GM03348 (cell line): ENCODE measurements around the gene LGR6.
A peak's percentile ranks its signal among the peaks of the same experiment; 100 is the strongest.

Experiments
- DNase-seq: peaks from one replicate; pipeline ENCODE4 v3.0.0; 2012; ENCODE audit warnings: low spot score

Gene LGR6

GRCh38 chr1:202200669-202201068 lies 7.1 kb downstream of the LGR6 start:
- DNase-seq = no peak

- DNase-seq = no peak
Observed at GRCh38 chr1:202201266-202201665, 7.7 kb downstream of the LGR6 start.

GRCh38 chr1:202201971-202202370 lies 8.4 kb downstream of the LGR6 start:
- DNase-seq = no peak

- no peak for DNase-seq
Observed at GRCh38 chr1:202202500-202203168, 9.0 kb downstream of the LGR6 start.

DNA sequence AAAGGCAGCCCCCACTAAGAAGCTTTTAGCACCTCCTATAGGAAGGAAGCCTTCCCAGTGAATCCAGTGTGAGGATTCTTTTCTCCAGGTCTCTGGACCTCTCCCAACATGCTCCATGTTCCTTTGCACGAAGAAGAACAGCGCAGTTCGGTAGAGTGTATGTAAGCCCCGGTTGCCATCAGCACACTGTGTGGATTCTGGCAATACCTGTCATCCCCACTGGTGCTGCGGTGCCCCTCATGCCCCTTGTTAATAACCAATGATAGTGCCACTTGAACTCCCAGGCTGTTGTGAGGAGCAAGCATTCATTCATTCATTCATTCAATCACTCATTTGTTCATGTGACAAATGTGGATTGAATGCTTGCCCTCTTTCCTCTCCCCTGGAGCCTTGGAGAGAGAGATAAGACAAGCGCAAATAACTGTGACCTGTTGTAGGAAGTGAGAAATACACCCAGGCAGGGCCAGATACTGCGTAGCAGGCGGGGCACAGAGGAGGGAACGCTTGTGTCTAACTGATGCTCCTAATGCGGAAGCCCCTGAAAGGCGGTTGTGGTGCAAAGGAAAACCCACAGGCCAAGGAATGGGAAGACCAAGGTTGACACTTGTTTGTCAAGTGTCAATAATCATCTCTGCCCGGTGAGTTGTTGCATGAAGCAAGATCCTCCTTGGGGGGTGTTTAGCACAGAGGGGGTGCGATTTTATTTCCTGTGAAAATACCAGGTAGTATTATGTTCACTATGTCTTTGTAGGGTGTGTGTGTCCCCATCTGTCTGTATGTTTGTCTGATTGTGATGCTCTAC lies 9.8 kb downstream of the LGR6 start:
- no peak for DNase-seq

DNA sequence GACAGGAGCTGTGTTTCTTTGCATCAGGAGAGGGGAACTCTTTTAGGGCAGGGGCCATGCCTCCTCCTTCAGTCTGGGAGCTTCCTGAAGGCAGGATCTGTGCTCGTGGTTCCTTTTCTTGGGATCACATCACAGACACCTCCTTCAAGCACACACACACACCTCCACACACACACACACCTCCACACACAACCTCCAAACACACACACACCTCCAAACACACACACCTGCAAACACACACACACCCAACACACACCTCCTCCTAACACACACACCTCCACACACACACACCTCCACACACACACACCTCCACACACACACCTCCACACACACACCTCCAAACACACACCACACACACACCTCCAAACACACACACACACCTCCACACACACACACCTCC lies 10.5 kb downstream of the LGR6 start:
- DNase-seq = no peak

- DNase-seq = no peak
Observed at GRCh38 chr1:202205523-202206190, 12.1 kb downstream of the LGR6 start.

DNA sequence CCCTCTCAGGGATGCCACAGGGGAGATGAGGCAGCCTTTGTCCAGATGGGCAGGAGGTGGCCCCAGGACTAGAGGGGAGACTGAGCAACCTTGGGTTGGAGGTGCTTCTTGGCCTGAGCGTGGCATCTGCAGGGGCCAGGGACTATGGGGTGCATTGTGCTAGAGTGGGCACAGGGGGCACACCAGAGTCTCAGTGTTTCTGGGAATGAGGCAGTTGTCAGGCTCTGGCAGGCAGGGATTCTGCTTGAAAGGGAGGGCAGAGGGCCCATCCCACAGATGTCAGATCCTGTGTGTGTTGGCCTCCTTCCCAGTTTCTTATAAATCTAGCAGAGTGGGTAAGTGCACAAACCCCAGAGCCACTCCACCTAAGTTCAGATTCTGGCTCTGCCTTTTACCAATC lies 13.7 kb downstream of the LGR6 start:
- DNase-seq = peak; percentile 51

DNA sequence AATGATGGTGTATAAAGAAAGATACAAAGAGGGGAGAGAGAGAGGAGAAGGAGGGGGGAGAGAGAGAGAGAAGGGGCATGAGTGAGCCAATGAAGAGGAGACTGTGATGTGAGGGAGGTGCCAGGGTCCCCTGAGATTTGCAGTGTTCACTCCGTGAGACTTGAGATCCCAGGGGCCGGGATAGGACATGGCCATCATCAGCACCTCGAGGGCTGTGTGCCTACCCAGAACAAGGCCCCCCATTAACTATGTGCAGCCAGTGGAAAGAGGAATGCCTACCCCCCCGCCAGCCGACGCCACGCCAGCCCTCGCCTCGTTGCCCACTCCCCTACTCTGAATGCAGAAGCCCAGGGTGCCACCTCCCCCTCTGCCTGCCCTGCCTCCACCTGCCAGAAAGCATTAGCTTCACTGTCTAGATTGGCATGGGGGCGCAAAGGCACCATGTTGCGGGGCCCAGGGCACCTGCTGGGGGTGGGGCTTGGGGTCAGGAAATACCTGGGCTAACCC lies 14.8 kb downstream of the LGR6 start:
- no peak for DNase-seq

GRCh38 chr1:202210385-202210784 lies 16.8 kb downstream of the LGR6 start:
- no peak for DNase-seq

DNA sequence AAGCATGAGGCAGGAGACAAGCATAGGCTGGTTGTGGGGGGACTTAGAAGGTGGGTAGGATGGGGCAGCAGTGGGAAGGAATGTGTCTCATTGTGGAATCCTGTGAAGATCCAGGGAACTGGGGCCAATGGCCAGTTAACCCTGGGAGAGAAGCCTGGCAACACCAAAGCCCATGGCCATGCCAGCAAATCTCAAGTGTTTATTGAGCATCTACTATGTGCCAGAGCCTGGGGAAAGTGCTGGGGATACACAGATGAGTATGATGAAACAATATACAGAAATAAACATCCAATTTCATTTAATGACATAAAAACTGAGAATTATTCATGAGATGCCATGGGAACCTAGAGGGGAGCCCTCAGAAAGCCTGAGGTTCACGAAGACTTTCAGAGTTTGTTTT lies 17.4 kb downstream of the LGR6 start:
- no peak for DNase-seq

GRCh38 chr1:202212787-202213186 lies 19.2 kb downstream of the LGR6 start:
- no peak for DNase-seq

DNA sequence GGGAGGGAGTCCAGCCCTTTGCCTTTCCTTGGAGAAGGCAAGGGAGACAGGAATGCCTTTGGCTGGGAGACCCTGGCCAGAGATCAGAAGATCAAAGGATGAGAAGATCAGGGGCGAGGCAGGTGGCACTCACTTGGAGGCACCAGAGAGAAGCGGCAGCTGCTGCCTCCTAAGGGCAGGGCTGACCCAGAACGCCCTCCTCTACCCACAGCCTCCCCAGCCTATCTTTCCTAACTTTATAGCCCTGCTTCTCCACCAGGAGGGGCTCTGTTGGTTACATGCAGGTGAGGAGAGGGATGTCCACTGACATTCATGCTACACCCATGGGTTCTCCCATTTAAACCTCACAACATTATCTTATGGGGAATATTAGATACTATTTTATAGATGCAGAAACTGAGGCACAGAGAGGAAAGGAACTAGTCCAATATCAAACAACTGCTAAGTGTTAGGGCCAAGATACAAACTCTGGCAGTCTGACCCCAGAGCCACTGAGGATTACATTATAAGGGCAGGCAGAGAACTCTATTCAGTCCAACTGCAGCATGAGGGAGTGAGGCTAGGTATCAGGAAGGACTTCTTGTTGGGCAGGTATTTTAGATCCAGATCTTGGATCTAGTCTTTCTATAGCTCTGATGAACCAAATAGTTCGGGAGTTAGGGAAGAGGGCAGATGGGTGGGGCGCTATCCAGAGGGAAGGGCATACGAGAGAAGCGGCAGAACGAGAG lies 19.9 kb downstream of the LGR6 start:
- DNase-seq = no peak

- DNase-seq = no peak
Observed at GRCh38 chr1:202214089-202214843, 20.7 kb downstream of the LGR6 start.

DNA sequence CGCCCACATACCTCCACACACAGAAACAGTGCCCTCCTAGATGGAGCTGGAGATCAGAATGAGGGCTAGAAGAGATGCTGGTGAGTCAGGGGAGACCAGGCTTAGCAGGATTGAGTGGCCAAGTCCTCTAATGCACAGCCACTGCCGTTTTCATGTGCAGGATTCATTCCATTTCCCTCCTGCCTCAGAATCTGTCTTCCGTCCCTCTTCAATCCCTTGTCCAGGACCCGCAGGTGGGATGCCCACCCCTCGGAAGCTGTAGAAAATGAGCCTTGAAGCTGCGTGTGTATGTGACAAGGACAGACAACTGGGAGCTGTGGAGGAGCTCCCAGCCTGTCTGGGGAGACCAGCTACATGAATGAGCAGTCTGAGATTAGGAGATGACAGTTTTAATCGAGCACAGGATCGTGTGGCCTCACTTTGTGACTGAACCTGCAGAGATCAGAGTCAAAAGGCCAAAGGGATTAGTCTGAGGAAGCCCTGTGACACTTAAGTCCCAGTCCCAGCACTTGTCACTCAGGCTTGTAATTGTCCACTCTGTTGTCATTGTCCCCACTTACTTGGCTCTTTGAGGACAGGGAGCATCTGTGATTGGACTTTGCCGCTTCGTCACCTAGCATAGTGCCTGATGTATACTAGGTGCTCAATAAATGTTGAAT lies 22.0 kb downstream of the LGR6 start:
- DNase-seq = no peak

DNA sequence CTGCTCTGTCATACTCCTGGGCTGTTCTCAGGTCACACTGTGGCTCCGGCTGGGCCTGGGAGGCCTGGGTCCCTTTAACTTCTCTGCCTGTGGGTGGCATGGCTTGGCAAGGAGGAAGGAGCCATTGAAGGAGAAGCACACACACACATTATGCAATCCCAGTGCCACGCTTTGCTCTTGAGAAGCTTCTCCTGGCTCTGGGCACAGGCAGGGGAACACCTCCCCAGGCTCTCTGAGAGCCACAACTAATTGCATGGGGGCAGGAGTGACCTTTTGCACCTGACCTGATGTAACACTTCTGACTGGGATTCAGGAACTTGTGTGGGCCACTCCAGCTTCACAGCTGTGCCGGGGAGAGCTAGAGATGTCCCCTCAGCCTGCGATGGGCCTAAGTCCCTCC lies 23.1 kb downstream of the LGR6 start:
- DNase-seq = no peak

DNA sequence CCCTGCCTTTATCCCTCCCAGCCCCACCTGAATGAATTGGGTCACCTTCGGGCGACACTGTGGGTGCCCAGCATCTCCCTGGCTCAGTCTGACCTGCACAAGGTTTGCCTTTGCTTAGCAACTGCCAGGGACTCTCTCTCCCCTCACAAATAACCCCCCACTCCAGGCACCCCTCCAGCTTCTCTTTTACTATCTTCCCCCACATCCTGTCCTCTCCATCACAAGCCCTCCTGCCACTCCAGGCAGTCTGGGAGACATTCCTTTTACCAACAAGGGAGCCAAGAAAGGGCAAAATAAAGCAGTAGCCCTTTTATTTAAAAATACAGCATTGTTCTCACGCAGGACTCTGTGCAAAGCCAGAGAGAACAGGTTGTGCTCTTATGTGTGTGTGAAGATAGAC lies 23.9 kb downstream of the LGR6 start:
- no peak for DNase-seq

- no peak for DNase-seq
Observed at GRCh38 chr1:202217951-202218350, 24.4 kb downstream of the LGR6 start.

GRCh38 chr1:202220733-202221132 lies 27.1 kb downstream of the LGR6 start:
- no peak for DNase-seq

DNA sequence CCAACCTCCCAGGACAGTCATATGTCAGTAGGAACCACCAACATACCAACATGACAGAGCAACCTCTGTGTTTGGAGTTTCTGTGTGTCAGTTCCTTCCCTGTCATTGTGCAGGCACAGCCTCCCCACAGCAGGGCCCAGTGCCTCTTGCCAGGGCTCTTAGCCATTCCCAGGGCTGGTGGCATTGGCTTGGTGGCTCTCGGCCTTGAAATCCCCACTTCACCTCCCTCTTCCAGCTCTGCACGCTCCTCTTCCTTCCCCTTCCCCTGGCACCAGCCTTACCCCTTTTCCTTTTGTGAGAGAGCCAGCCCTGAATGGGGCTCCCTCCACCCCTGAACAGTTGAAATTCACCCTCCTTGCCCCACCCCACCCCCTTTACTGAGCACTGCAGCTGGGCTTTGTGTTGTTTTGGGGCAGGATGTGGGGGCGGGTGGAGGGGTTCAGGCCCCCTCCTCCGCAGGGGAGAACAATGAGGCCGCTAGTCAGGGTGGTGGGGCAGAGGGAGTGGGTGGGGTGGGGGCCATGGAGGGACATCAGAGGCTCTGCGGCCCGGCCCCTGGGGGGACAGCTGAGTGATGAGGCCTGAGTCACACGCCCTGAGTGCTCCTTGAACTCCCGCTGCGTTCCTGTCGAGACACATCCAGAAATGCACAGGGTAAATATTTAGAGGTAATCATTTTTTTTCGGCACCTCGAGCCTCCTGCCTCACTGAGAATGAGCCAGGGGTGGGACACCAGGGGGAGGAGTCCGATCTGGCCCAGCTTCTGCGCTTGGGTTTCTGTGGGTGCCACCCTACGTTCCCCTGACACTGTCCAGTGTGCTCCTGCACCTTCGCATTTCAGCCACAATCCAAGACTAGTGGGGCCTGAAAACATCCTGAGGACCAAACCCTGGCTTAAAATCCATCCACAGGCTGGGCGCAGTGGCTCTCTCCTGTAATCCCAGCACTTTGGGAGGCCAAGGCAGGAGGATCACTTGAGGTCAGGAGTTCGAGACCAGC lies 28.6 kb downstream of the LGR6 start:
- no peak for DNase-seq
